GM19238 (cell line): ENCODE data around the gene RPL3.
"Not testable (repeated sequence)": the region's sequence is repeated elsewhere in the genome, so short reads cannot be mapped to it uniquely, and the experiment has no call there.

Source experiments
- DNase-seq: peaks from one replicate; pipeline ENCODE4 v3.0.0; 2011; ENCODE audit warnings: low spot score; ENCODE audit not compliant: insufficient read length

RPL3 gene

GRCh38 chr22:39351689-39352214 is 32.3 kb upstream of the RPL3 start:
- no peak for DNase-seq

- DNase-seq = no peak
Measured at GRCh38 chr22:39350757-39351688, 31.6 kb upstream of the RPL3 start.

GRCh38 chr22:39349967-39350726 is 30.7 kb upstream of the RPL3 start, which contains the start of gene SYNGR1:
TSS of gene SYNGR1 (plus strand) at chr22:39349991. CDS start at chr22:39350011, 20 bp downstream.
- no peak for DNase-seq

DNA sequence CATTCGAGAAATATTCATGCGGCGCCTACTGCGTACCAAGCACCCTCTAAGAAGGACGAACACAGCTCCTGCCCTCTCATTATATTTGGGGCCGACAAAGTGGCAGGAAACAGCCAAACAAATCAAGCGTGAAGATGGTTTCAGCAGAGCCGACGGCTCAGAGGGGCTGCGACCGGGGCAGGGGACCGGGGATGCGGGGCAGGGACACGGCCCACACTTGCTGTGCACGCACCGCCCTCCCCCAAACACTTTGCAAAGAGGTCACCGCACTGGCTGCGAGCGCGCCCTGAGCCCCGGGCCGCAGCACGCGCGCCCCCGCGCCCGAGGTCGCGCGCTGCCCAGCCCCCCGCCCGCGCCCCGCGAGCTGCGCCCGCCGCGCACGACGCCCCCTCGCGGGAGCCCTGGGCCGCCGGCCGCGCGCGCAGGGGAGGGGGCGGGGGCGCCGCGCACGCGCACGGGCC is 30.1 kb upstream of the RPL3 start:
- DNase-seq = peak; percentile 52

- DNase-seq = no peak
Measured at GRCh38 chr22:39348909-39349505, 29.6 kb upstream of the RPL3 start.

DNA sequence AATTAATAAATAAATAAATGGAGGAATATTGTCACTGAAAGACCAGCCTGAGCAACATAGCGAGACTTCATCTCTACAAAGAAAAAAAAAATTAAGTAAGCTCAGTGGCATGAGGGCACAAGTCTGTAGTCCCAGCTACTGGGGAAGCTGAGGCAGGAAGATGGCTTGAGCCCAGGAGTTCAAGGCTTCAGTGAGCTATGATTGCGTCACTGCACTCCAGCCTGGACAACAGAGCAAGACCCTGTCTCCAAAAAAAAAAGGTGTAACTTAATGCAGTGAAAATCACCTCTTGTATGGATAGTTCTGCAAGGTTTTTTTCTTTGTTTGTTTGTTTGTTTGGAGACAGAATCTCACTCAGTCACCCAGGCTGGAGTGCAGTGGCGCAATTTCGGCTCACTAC is 25.8 kb upstream of the RPL3 start:
- DNase-seq = no peak

DNA sequence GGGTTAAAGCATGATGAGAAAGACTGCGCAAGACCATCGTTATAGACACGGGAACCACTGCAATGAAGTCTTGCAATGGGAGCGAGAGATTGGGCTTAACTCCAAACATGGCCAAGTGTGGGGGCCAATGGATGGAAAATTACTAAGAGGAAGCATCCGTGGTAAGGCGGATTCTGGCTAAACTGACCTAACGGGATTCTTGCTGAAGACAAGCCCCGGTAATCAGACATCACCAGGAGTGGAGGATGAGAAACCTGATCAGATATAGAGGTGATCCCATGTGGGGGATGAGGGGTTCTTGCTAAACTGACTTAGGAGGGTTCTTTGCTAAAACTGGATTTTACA is 24.6 kb upstream of the RPL3 start:
- no peak for DNase-seq

- peak; percentile 60 for DNase-seq
Measured at GRCh38 chr22:39343259-39344045, 24.0 kb upstream of the RPL3 start.

GRCh38 chr22:39341179-39341578 is 21.8 kb upstream of the RPL3 start:
- DNase-seq = no peak

- not testable (repeated sequence) for DNase-seq
Measured at GRCh38 chr22:39339775-39340174, 20.4 kb upstream of the RPL3 start.

DNA sequence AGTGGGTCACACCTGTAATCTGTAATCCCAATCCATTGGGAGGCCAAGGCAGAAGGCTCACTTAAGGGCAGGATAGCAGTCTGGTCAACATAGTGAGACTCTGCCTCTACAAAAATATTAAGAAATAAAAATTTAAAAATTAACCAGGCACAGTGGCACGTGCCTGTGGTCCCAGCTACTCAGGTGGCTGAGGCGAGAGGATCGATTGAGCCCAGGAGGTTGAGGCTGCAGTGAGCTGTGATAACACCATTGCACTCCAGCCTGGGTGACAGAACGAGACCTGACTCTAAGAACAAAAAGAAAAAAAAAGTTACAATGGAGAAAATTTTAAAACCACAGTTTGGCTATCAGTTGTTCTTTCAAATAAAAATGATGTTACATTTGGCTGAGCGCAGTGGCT is 17.0 kb upstream of the RPL3 start:
- no peak for DNase-seq

DNA sequence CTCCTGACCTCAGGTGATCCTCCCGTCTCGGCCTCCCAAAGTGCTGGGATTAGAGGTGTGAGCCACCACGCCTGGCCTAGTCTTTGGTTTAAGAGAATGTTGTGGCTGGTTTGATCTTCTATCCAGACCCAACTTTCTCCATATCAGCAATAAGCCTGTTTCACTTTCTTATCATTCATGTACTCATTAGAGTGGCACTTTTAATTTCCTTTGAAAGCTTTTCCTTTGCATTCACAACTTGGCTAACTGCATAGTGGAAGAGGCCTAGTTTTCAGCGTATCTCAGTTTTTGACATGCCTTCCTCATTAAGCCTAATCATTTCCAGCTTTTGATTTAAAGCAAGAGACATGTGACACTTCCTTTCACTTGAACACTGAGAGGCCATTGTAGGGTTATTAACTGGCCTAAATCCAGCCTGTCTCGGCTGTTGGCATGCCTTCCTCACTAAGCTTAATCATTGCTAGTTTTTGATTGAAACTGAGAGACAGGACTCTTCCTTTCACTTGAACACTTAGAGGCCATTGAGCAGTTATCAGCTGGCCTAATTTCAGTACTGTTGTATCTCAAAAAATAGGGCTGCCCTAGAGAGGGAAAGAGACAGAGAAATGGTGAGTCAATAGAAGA is 13.1 kb upstream of the RPL3 start:
- DNase-seq = no peak

- not testable (repeated sequence) for DNase-seq
Measured at GRCh38 chr22:39330553-39330952, 11.1 kb upstream of the RPL3 start.

DNA sequence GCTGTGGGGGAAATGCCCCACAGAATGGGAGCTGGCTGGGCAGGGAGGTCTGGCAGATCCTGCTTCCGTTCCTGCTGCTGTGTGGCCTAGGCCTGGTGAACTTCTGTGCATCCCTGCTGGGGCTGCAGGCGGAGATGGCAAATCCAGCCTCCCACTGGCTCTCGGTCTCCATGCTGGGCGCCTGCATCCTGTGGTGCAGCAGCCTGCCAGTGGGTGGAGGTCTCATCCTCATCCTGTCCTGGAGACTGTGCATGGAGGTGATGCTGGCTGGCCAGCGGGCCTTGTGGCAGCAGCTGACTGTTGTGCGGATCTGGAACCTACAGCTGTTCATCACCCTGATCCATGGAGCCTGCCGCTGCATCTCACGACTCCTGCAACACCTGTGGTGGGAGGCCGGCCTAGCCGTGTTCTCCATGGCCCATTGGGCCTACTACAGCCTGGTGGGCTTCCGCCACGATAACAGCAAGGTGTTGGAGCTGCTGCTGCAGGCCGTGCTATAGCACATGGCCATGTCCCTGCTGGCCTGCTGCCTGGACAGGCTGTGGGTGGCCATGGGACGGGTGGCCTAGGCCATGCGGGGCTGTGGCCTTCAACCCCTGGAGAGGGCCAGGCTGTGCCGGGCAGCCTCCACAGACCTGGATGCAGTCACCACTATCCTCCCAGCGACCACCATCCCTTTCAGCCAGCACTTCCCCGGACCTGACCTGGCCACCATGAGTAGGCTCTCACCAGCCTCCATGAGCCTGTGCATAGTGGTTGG is 8.8 kb upstream of the RPL3 start:
- no peak for DNase-seq

GRCh38 chr22:39325392-39325932 is 6.0 kb upstream of the RPL3 start:
- DNase-seq = no peak

DNA sequence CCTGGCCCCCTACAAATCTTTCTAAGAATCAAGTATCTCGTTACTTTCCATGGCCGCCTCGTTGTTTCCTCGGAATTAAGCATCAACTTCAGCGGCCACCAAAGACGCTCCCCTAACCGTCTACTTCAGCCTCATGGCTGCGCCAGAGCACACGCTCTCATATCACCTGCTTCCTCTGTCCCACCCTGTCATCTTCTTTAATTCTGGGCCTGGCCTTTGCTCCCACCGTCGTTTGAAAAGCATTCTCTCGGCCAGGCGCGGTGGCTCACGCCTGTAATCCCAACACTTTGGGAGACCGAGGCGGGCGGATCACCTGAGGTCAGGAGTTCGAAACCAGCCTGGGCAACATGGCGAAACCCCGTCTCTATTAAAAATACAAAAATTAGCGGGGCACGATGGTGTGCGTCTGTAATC is 1.2 kb upstream of the RPL3 start:
- not testable (repeated sequence) for DNase-seq

- DNase-seq = no peak
Measured at GRCh38 chr22:39318507-39319283, 728 bp downstream of the RPL3 start.

DNA sequence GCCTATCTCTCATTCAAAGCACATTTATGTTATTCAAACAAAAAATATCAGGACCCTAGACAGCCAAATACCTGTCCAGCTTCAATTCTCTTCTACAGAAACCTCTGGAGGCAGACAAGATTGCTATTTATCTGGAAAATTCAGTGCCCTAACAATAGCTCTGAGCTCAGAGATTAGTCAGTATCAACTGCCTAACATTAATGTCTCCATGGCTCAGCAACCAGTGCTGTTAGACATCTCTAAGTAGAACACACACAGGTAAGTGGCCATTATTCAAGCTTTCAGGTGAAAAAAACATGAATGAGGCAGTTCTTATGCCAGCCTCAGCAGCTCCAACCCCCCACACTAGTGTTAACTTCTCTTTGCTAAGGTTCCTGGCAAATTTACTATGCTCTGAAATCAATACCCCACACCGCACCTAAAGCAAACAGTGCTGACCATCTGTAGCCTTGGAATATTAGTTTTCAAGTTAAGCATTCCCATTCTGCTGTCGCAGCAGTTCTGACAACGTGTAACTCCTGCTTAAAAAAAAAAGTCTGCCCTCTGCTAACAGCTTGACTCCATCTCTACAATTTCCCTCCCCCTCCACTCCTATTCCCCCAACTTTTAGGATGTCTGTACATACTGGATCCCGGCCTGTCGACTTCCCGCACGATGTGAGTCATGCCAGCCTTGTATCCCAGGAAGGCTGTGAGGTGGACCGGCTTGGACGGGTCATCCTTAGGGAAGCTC is 1.5 kb downstream of the RPL3 start:
- DNase-seq = no peak
